NB4 (cell line): Measurements from ENCODE around the gene ZNF587B.
"Not testable (repeated sequence)": the region's sequence is repeated elsewhere in the genome, so short reads cannot be mapped to it uniquely, and the experiment has no call there.

Experiments
- DNase-seq: peaks from one replicate; pipeline ENCODE4 v3.0.0; 2010; ENCODE audit warnings: low read depth
- H3K4me3 ChIP-seq: one replicate; pipeline ENCODE4 v1.5.1; 2011; ENCODE audit warnings: mild to moderate bottlenecking, low read depth, low read length, moderate library complexity
- MYC ChIP-seq: IDR thresholded peaks from 2 replicates; pipeline ENCODE4 v1.6.1; 2011; ENCODE audit warnings: low read depth, low read length
- POLR2A ChIP-seq: IDR thresholded peaks from 2 replicates; pipeline ENCODE4 v1.6.1; 2011; ENCODE audit warnings: mild to moderate bottlenecking; ENCODE audit not compliant: insufficient read length; ENCODE audit errors: extremely low read depth
- TF ChIP-seq, protein P1 (sequence below): IDR thresholded peaks from one replicate; pipeline ENCODE4 v1.5.1; 2012; ENCODE audit warnings: low read depth, low read length
- TF ChIP-seq, protein P2 (sequence below): IDR thresholded peaks from 2 replicates; pipeline ENCODE4 v1.6.1; 2011; ENCODE audit warnings: low read depth, low read length

The ZNF587B gene

DNA sequence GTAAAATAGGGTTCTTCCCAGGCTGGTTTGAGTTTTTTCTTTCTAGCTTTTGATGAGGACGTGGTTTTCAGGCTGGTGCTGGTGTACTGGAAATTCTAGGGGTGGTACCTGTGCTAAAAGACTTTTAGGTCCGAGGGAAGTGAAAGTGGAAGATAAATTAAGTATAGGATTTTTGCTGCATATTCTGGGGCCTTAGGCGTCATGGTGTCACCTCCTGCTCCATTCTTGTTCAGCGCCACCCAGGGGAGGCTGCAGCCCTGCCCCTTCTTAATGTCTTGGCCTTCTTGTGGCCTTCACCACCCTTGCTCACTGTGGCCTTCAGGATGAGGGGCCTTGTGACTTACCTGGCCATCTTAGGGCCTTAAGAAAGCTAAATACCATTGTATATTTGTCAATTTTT is 27.8 kb upstream of the ZNF587B start:
- TF ChIP-seq POLR2A (no peak), MYC (no peak)
- TF ChIP-seq, protein P1, sequence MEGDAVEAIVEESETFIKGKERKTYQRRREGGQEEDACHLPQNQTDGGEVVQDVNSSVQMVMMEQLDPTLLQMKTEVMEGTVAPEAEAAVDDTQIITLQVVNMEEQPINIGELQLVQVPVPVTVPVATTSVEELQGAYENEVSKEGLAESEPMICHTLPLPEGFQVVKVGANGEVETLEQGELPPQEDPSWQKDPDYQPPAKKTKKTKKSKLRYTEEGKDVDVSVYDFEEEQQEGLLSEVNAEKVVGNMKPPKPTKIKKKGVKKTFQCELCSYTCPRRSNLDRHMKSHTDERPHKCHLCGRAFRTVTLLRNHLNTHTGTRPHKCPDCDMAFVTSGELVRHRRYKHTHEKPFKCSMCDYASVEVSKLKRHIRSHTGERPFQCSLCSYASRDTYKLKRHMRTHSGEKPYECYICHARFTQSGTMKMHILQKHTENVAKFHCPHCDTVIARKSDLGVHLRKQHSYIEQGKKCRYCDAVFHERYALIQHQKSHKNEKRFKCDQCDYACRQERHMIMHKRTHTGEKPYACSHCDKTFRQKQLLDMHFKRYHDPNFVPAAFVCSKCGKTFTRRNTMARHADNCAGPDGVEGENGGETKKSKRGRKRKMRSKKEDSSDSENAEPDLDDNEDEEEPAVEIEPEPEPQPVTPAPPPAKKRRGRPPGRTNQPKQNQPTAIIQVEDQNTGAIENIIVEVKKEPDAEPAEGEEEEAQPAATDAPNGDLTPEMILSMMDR, result no peak
- TF ChIP-seq, protein P2, sequence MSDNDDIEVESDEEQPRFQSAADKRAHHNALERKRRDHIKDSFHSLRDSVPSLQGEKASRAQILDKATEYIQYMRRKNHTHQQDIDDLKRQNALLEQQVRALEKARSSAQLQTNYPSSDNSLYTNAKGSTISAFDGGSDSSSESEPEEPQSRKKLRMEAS, result no peak
- H3K4me3 ChIP-seq, result no peak overlapping the region
- no peak for DNase-seq

DNA sequence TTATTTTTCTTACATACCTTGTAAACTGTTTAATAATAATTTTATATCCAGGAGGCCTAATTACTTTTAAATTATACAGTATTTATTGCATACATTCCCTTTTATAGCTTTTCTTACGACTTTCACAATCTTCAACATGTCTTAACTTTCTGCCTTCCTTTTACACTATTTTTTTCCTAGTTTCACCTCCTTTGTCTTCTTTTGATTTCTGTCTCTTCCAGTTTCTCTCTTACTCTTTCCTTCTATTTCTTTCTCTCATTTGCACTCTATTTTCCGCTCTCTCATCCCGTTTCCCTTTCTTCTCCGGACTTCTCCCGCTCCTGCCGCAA is 26.9 kb upstream of the ZNF587B start:
- H3K4me3 ChIP-seq, result no peak overlapping the region
- TF ChIP-seq, protein P2, result no peak
- TF ChIP-seq, protein P1, result no peak
- TF ChIP-seq POLR2A (no peak), MYC (no peak)
- DNase-seq, result no peak

DNA sequence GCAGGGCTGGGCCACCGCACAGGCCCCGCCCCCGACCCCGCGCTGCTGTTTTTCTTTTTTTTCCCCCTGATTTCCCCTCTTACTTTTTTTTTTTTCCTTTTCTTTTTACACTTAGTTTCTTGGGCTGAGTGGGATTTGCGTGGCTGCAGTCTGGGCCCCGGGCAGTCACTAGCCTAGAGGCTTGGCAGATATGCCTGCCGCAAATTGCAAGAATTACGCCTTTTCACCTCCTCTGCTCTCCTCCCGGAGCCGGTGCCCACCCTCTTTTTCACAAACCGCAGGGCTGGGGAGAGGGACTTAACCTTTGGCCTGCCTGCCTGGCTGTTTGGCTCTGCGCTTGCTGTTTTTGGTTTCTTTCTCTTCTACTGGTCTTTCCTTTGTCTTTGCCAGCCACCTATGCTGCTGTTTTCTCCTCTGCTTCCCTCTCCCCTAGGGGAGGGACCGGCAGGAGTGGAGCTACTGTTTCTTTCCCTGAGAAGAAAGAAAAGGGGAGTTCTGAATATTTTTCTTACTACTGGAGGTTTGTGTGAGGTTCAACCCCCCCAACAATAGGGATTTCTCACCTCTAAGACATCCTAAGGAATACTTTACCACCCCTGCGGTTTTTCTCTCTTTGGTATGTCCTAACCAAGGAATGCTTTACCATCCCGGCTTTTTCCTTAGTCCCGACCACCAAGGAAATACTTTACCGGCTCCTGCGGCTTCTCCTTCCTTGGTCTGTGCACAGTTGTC is 26.3 kb upstream of the ZNF587B start:
- no peak for TF ChIP-seq POLR2A
- TF ChIP-seq MYC, result no peak
- TF ChIP-seq, protein P1, result no peak
- TF ChIP-seq, protein P2, result no peak
- H3K4me3 ChIP-seq, result no peak overlapping the region
- DNase-seq, result no peak

DNA sequence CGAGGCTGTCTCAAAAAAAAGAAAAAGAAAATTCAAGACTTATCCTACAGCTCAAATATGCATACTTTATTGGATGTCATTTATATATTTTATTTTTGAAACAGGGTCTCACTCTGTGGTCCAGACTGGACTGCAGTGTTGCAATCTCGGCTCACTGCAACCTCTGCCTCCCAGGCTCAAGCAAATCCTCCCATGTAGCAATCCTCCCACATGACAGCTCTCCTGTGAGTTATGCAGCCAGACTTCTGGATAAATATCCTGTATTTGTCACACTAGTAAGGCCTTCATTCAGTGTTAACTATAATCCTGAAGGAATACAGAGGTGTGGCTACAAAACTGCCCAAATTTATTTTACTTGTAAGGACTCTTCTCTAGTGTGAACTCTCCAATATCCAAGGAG is 22.6 kb upstream of the ZNF587B start:
- no peak overlapping the region for H3K4me3 ChIP-seq
- TF ChIP-seq POLR2A, result no peak
- TF ChIP-seq, protein P2, result no peak
- DNase-seq, result no peak

DNA sequence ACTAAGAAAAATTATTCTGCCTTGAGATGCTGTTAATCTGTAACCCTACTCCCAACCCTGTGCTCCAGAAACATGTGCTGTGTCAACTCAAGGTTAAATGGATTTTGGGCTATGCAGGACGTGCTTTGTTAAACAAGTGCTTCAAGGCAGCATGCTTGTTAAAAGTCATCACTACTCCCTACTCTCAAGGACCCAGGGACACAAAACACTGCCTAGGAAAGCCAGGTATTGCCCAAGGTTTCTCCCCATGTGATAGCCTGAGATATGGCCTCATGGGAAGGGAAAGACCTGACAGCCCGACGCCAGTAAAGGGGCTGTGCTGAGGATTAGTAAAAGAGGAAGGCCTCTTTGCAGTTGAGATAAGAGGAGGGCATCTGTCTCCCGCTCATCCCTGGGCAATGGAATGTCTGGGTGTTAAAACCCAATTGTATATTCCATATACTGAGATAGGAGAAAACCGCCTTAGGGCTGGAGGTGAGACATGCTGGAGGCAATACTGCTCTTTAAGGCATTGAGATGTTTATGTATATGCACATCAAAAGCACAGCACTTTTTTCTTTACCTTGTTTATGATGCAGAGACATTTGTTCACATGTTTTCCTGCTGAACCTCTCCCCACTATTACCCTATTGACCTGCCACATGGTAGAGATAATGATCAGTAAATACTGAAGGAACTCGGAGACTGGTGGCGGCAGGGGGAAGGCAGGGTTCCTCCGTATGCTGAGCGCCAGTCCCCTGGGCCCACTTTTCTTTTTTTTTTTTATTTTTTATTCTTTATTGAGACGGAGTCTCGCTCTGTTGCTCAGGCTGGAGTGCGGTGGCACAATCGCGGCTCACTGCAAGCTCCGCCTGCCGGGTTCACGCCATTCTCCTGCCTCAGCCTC is 19.4 kb upstream of the ZNF587B start:
- DNase-seq, H3K4me3 ChIP-seq: not testable (repeated sequence)

DNA sequence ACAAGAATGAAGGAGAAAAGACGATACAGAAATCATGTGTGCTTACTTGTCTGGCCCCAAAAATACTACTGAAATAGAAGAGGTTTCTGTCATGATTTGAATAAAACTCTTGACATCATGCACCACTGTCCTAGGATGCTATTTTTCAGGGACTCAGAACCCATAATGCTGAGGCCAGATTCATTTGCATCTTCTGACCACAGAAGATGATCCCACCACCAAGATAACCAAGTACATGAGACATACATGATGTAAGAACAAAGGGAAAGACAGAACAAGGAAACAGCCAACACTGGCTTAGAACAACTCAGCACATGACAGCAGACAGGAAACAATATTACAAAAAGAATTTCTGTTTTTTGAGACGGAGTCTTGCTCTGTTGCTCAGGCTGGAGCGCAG is 17.9 kb upstream of the ZNF587B start:
- TF ChIP-seq, protein P2, result no peak
- TF ChIP-seq, protein P1, result no peak
- TF ChIP-seq MYC, result no peak
- no peak for TF ChIP-seq POLR2A
- no peak overlapping the region for H3K4me3 ChIP-seq
- no peak for DNase-seq

DNA sequence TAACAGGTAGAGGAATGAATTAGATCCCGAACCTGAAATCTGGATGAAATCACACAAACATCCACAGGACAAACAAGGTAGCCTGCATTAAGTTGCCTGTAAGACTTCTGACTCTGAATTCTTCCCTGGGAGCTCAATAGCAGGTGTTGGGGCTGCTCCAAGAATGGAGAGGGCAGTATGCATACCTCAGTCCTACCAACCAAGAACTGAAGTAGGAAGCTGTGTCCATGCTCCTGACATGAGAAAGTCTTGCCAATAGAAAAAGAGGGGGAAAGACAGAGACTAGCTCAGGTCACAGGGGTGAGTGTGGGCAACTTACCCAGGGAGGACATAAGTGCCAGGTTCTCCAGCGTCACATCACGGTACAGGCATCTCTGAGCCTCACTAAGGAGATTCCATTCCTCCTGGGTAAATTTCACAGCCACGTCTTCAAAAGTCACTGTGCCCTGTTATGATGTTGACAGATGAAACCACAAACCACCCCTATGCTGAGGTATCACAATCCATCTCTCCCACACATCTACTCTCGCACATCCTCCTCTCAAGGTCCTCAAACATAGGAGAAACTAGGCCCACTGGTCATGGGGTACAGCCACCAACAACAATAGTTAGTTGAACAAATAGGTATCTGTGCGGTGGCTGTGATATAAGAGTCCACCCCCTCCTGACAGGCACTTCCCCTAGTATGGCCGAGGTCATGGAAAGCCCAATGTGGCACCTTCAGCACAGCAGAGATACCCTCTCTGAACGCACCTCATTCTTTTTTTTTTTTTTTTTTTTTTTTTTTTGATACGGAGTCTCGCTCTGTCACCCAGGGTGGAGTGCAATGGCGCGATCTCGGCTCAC is 16.9 kb upstream of the ZNF587B start:
- not testable (repeated sequence) for DNase-seq, H3K4me3 ChIP-seq
